PC-3 (cell line): ENCODE results near the gene RGL2. TPM values are rescaled to one million over a fixed set of nuclear protein-coding genes. Genes with fewer than 3 reads are reported as not detected.
A peak's percentile ranks its signal among the peaks of the same experiment; 100 is the strongest.

Source experiments
- ATAC-seq: fragments of 200-7000 bp; cut with Tn5 transposase; 2 replicates; pipeline ENCODE4 v1.9.1; 2020; ENCODE audit warnings: mild to moderate bottlenecking, moderate library complexity
- BruUV-seq: library from RNA; stranded (reverse); fragments of 400-500 nt; replicated peaks from 2 replicates; lab custom pipeline; 2021; lab: Mats Ljungman, UMichigan
- CTCF ChIA-PET: fragments of 300-600 bp; sonication (Branson Sonifier 250); formaldehyde crosslinking; loops from one replicate; lab custom pipeline; 2022; ENCODE audit warnings: antibody characterized with exemption; lab: Charles Lee
- POLR2A ChIA-PET: fragments of 300-600 bp; sonication (Branson Sonifier 250); formaldehyde crosslinking; loops from one replicate; lab custom pipeline; 2022; ENCODE audit warnings: antibody characterized with exemption; ENCODE audit not compliant: unreplicated experiment; lab: Charles Lee
- DNase-seq: peaks from one replicate; pipeline ENCODE4 v3.0.0-alpha.2; 2015
- H2AFZ ChIP-seq: fragments of 300-600 bp; sonication (generic); 2 replicates; pipeline ENCODE4 v1.6.0; 2016; ENCODE audit warnings: antibody characterized with exemption, low read length
- H3F3A ChIP-seq: fragments of 300-600 bp; sonication (generic); one replicate; pipeline ENCODE4 v1.6.0; 2017; ENCODE audit warnings: antibody characterized with exemption, low read length, control low read depth, mild to moderate bottlenecking; ENCODE audit not compliant: unreplicated experiment
- H3K27ac ChIP-seq: fragments of 300-600 bp; sonication (generic); 2 replicates; pipeline ENCODE4 v1.5.1; 2016; ENCODE audit warnings: mild to moderate bottlenecking, low read length
- H3K27me3 ChIP-seq: fragments of 300-600 bp; sonication (generic); 2 replicates; pipeline ENCODE4 v1.6.1; 2016; ENCODE audit warnings: low read length, mixed read lengths
- H3K36me3 ChIP-seq: fragments of 300-600 bp; sonication (generic); 2 replicates; pipeline ENCODE4 v1.6.1; 2016; ENCODE audit warnings: low read depth, mixed run types, low read length, mixed read lengths
- H3K4me1 ChIP-seq: fragments of 300-600 bp; sonication (generic); 2 replicates; pipeline ENCODE4 v1.5.1; 2016; ENCODE audit warnings: low read length; ENCODE audit not compliant: insufficient read depth
- H3K4me2 ChIP-seq: fragments of 300-600 bp; sonication (generic); 2 replicates; pipeline ENCODE4 v1.6.0; 2016; ENCODE audit warnings: low read length
- H3K4me3 ChIP-seq: fragments of 300-600 bp; sonication (generic); 2 replicates; pipeline ENCODE4 v1.5.1; 2016; ENCODE audit warnings: mild to moderate bottlenecking, low read length, mixed read lengths
- H3K79me2 ChIP-seq: fragments of 300-600 bp; sonication (generic); 2 replicates; pipeline ENCODE4 v1.6.1; 2017; ENCODE audit warnings: low read length, mixed read lengths
- H3K9ac ChIP-seq: fragments of 300-600 bp; sonication (generic); 2 replicates; pipeline ENCODE4 v1.6.0; 2016; ENCODE audit warnings: mild to moderate bottlenecking, low read length
- H3K9me2 ChIP-seq: fragments of 300-600 bp; sonication (generic); replicated peaks from 2 replicates; pipeline ENCODE4 v1.6.1; 2016; ENCODE audit warnings: mixed run types, low read length, mixed read lengths
- H3K9me3 ChIP-seq: fragments of 300-600 bp; sonication (generic); 2 replicates; pipeline ENCODE4 v1.6.1; 2016; ENCODE audit warnings: low read length, mixed read lengths
- H4K20me1 ChIP-seq: fragments of 300-600 bp; sonication (generic); 2 replicates; pipeline ENCODE4 v1.6.1; 2016; ENCODE audit warnings: low read length, mixed read lengths
- EZH2 ChIP-seq: fragments of 300-600 bp; sonication (generic); IDR thresholded peaks from one replicate; pipeline ENCODE4 v1.6.1; 2017; ENCODE audit warnings: antibody characterized with exemption, mild to moderate bottlenecking, low read length; ENCODE audit not compliant: unreplicated experiment
- EZH2phosphoT487 ChIP-seq: fragments of 300-600 bp; sonication (generic); IDR thresholded peaks from 2 replicates; pipeline ENCODE4 v1.6.1; 2018; ENCODE audit warnings: mild to moderate bottlenecking, antibody characterized with exemption, low read length, borderline replicate concordance
- intact Hi-C: fragments of 100-400 bp; cut with micrococcal nuclease; formaldehyde crosslinking; loops from 2 replicates; pipeline ENCODE4 v1.9.0; 2023
- total RNA-seq: library from RNA; depleted of rRNA; stranded (reverse); fragments of >200 nt; gene quantifications from 2 replicates; pipeline ENCODE4 v1.2.3, GENCODE V29; 2014
- TF ChIP-seq, protein P1 (sequence below): fragments of 300-600 bp; sonication (generic); conservative IDR thresholded peaks from 2 replicates; pipeline ENCODE4 v1.5.1; 2017; ENCODE audit warnings: antibody characterized with exemption, low read depth, mild to moderate bottlenecking, low read length

Gene RGL2
- total RNA-seq, 1 experiment from 2014 or later, result 34.9 TPM

GRCh38 chr6:33315793-33316602 lies 17.3 kb upstream of the RGL2 start:
- H3K4me1 ChIP-seq, result peaks cover 47% of the 10 kb centered on the region
- H3K27ac ChIP-seq, result no peak overlapping the region
- no TSS peak for BruUV-seq
- H3K36me3 ChIP-seq, result peaks cover 12% of the 10 kb centered on the region; the same call in 1 of the 2 replicates
- no peaks in the 10 kb centered on the region for H3K27me3 ChIP-seq
- H3K9me3 ChIP-seq, result no peaks in the 10 kb centered on the region
- H3K9ac ChIP-seq, result no peak overlapping the region
- ATAC-seq (no peak), DNase-seq (no peak)
- TF ChIP-seq EZH2phosphoT487, result no peak
- no peak for TF ChIP-seq EZH2
- TF ChIP-seq, protein P1, sequence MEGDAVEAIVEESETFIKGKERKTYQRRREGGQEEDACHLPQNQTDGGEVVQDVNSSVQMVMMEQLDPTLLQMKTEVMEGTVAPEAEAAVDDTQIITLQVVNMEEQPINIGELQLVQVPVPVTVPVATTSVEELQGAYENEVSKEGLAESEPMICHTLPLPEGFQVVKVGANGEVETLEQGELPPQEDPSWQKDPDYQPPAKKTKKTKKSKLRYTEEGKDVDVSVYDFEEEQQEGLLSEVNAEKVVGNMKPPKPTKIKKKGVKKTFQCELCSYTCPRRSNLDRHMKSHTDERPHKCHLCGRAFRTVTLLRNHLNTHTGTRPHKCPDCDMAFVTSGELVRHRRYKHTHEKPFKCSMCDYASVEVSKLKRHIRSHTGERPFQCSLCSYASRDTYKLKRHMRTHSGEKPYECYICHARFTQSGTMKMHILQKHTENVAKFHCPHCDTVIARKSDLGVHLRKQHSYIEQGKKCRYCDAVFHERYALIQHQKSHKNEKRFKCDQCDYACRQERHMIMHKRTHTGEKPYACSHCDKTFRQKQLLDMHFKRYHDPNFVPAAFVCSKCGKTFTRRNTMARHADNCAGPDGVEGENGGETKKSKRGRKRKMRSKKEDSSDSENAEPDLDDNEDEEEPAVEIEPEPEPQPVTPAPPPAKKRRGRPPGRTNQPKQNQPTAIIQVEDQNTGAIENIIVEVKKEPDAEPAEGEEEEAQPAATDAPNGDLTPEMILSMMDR, result no peak
- intact Hi-C loops, result no loop called here
- H2AFZ ChIP-seq, result no peak overlapping the region
- no peaks in the 10 kb centered on the region for H3K9me2 ChIP-seq
- peaks cover 6% of the 10 kb centered on the region; the same call in 1 of the 2 replicates for H4K20me1 ChIP-seq
- peaks cover 48% of the 10 kb centered on the region for H3K79me2 ChIP-seq
- ChIA-PET POLR2A (no interaction called here), CTCF (no interaction called here)
- no peak overlapping the region for H3K4me2 ChIP-seq
- no peaks in the 10 kb centered on the region for H3F3A ChIP-seq
- H3K4me3 ChIP-seq, result no peak overlapping the region

DNA sequence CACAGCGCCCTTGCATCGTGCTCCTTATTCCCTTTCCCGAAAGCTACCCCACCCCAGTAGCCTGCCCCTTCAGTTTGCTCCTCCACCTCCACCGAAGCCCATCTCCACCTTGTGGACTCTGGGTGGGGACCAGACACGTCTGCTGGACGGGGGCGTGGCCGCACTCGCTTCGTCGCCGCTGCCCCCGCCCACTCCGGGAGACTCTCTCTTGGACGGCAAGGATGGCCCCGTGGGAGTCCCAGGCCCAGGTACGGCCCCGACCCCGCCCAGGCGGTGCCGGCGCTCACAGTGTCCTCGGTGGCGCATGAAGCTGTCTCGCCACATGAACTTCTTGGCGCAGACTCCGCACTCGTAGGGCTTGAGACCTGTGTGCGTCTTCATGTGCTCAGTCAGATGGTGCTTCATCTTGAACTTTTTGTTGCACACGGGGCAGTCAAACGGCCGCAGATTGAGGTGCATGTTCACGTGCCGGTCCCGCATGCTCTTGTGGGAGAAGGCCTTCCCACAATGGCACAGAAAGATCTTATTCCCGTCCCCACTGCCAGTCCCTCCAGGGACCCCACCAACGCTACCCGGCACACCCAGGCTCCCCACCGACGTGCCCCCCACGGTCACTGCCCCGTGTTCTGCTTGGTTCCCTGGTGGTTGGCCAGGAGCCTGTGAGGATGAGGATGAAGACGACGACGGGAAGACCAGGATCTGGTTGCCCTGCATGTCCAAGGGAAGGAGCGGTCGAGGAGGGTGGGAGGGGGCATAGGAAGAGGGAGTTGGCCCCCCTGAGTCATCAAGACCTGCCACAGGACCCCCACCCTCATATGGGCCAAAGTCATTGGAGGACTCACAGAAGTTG lies 16.4 kb upstream of the RGL2 start:
- Histone ChIP-seq H3K4me3 (peak overlapping the region; percentile 75), H3K36me3 (peaks cover 12% of the 10 kb centered on the region; the same call in 1 of the 2 replicates), H4K20me1 (peaks cover 6% of the 10 kb centered on the region; the same call in 1 of the 2 replicates), H3K9ac (peak overlapping the region; percentile 92), H3K4me2 (peak overlapping the region; percentile 87), H3K79me2 (peaks cover 47% of the 10 kb centered on the region), H3K9me3 (no peaks in the 10 kb centered on the region), H3F3A (no peaks in the 10 kb centered on the region), H3K27me3 (no peaks in the 10 kb centered on the region), H3K9me2 (no peaks in the 10 kb centered on the region), H3K4me1 (peaks cover 39% of the 10 kb centered on the region), H3K27ac (peak overlapping the region; percentile 82), H2AFZ (peak overlapping the region; percentile 58)
- ATAC-seq (peak; percentile 26), DNase-seq (peak; percentile 40)
- TF ChIP-seq, protein P1, result no peak
- no peak for TF ChIP-seq EZH2
- TF ChIP-seq EZH2phosphoT487, result no peak
- intact Hi-C loops, result no loop called here
- BruUV-seq, result no TSS peak
- CTCF ChIA-PET, result no interaction called here
- POLR2A ChIA-PET, result interaction anchor here (0.6 kb wide), 1 partner anchor 1501 kb away, joined by 14 read pairs; no protein-coding TSS in a partner anchor
